NCI-H2081 (cell line): ENCODE measurements around the gene PNPLA1.

Experiments
- DNase-seq, 2 experiments: peaks; one replicate each; lab custom pipeline; 2025; lab: John Stamatoyannopoulos, UW

The PNPLA1 gene

GRCh38 chr6:36315921-36316320 lies 46.1 kb downstream of the PNPLA1 start:
- no peak for DNase-seq

GRCh38 chr6:36317623-36318022 lies 47.8 kb downstream of the PNPLA1 start:
- no peak for DNase-seq

GRCh38 chr6:36318690-36319435 lies 49.0 kb downstream of the PNPLA1 start:
- DNase-seq, result peak in 1 of 2 experiments; percentile 27

GRCh38 chr6:36319436-36319762 lies 49.5 kb downstream of the PNPLA1 start:
- DNase-seq, result peak; percentile 76 to 89

GRCh38 chr6:36319821-36320220 lies 50.0 kb downstream of the PNPLA1 start:
- no peak for DNase-seq

- no peak for DNase-seq
Measured at GRCh38 chr6:36320475-36320874, 50.6 kb downstream of the PNPLA1 start.

- DNase-seq, result no peak
Measured at GRCh38 chr6:36322591-36322990, 52.7 kb downstream of the PNPLA1 start.

- no peak for DNase-seq
Measured at GRCh38 chr6:36323062-36323461, 53.2 kb downstream of the PNPLA1 start.

- DNase-seq, result no peak
Measured at GRCh38 chr6:36324191-36324590, 54.3 kb downstream of the PNPLA1 start.

- no peak for DNase-seq
Measured at GRCh38 chr6:36324715-36325114, 54.9 kb downstream of the PNPLA1 start.

GRCh38 chr6:36326356-36326995 lies 56.6 kb downstream of the PNPLA1 start:
- no peak for DNase-seq

- no peak for DNase-seq
Measured at GRCh38 chr6:36327226-36327918, 57.5 kb downstream of the PNPLA1 start.

GRCh38 chr6:36327919-36328236 lies 58.0 kb downstream of the PNPLA1 start:
- no peak for DNase-seq

- no peak for DNase-seq
Measured at GRCh38 chr6:36328600-36328999, 58.7 kb downstream of the PNPLA1 start.

GRCh38 chr6:36329798-36330291 lies 60.0 kb downstream of the PNPLA1 start:
- DNase-seq, result no peak

- no peak for DNase-seq
Measured at GRCh38 chr6:36330366-36330765, 60.5 kb downstream of the PNPLA1 start.

- DNase-seq, result no peak
Measured at GRCh38 chr6:36331381-36331780, 61.5 kb downstream of the PNPLA1 start.

- DNase-seq, result no peak
Measured at GRCh38 chr6:36333171-36333895, 63.5 kb downstream of the PNPLA1 start.

GRCh38 chr6:36333931-36334725 lies 64.3 kb downstream of the PNPLA1 start:
- no peak for DNase-seq

GRCh38 chr6:36334832-36335459 lies 65.1 kb downstream of the PNPLA1 start:
- DNase-seq, result peak in 1 of 2 experiments; percentile 22
